Tibial artery (tissue), 4 donors: ENCODE results near the gene PLA2G4A.

ENCODE experiments used
- DNase-seq, 2 donors: peaks; one replicate each; pipeline ENCODE4 v3.0.0-alpha.2; 2019
- H3K27ac ChIP-seq, 2 donors: fragments of 200-600 bp; sonication (generic) in 1 of 2; 1 replicate in 1 of 2; 2 replicates in 1 of 2; pipeline ENCODE4 v1.5.1; 2018 to 2019; ENCODE audit warnings: mild to moderate bottlenecking in 1 of 2
- H3K27me3 ChIP-seq, 2 donors: fragments of 200-600 bp; sonication (generic) in 1 of 2; one replicate each; pipeline versions ENCODE4 v1.5.1 to v1.6.0; 2016 to 2019
- H3K36me3 ChIP-seq, 3 donors: fragments of 200-600 bp; sonication (generic) in 2 of 3; one replicate each; pipeline ENCODE4 v1.5.1; 2016 to 2019; ENCODE audit warnings: mild to moderate bottlenecking in 2 of 3
- H3K4me1 ChIP-seq, 4 donors: fragments of 200-600 bp; sonication (generic) in 2 of 4; 1 replicate in 3 of 4; 2 replicates in 1 of 4; pipeline ENCODE4 v1.5.1; 2016 to 2019
- H3K4me3 ChIP-seq, 2 donors: fragments of 200-600 bp; sonication (generic) in 1 of 2; 1 replicate in 1 of 2; 2 replicates in 1 of 2; pipeline ENCODE4 v1.5.1; 2018 to 2019; ENCODE audit warnings: mild to moderate bottlenecking in 2 of 2
- H3K9me3 ChIP-seq, 3 donors: fragments of 200-600 bp; sonication (generic) in 1 of 3; one replicate each; pipeline ENCODE4 v1.5.1; 2016 to 2019
- CTCF ChIP-seq, 2 experiments: fragments of 200-600 bp in 1 of 2; fragments of 450-650 bp in 1 of 2; IDR thresholded peaks; one replicate each; pipeline ENCODE4 v1.5.1; 2017 to 2019; ENCODE audit warnings: antibody characterized with exemption in 2 of 2, mild to moderate bottlenecking in 1 of 2, moderate library complexity in 1 of 2
- intact Hi-C: fragments of 100-400 bp; cut with DNase I; formaldehyde crosslinking; loops from one replicate; pipeline ENCODE4 v1.15.0; 2023; ENCODE audit warnings: low total_unique reads

The PLA2G4A gene

GRCh38 chr1:187006896-187007295 lies 178.1 kb downstream of the PLA2G4A start:
- Histone ChIP-seq H3K9me3 (peaks cover 0 to 5% (median 0%) of the 10 kb centered on the region in 3 donors), H3K27me3 (no peaks in the 10 kb centered on the region), H3K4me3 (no peak overlapping the region), H3K4me1 (no peaks in the 10 kb centered on the region), H3K36me3 (no peaks in the 10 kb centered on the region), H3K27ac (no peak overlapping the region)
- no peak for DNase-seq
- no peak for TF ChIP-seq CTCF (IDR thresholded peaks at IDR 0.05)
- intact Hi-C loops = no loop called here

GRCh38 chr1:187009320-187009719 lies 180.6 kb downstream of the PLA2G4A start:
- no peak for TF ChIP-seq CTCF (IDR thresholded peaks at IDR 0.05)
- H3K4me1 ChIP-seq = no peaks in the 10 kb centered on the region
- no peaks in the 10 kb centered on the region for H3K36me3 ChIP-seq
- intact Hi-C loops = no loop called here
- H3K27me3 ChIP-seq = no peaks in the 10 kb centered on the region
- peaks cover 0 to 5% (median 0%) of the 10 kb centered on the region in 3 donors for H3K9me3 ChIP-seq
- no peak for DNase-seq
- H3K4me3 ChIP-seq = no peak overlapping the region
- H3K27ac ChIP-seq = no peak overlapping the region

- H3K9me3 ChIP-seq = peaks cover 0 to 5% (median 0%) of the 10 kb centered on the region in 3 donors
- no peak for DNase-seq
- H3K27me3 ChIP-seq = no peaks in the 10 kb centered on the region
- H3K27ac ChIP-seq = no peak overlapping the region
- no peaks in the 10 kb centered on the region for H3K4me1 ChIP-seq
- no peaks in the 10 kb centered on the region for H3K36me3 ChIP-seq
- intact Hi-C loops = no loop called here
- H3K4me3 ChIP-seq = no peak overlapping the region
- TF ChIP-seq CTCF (IDR thresholded peaks at IDR 0.05) = no peak
Observed at GRCh38 chr1:187010571-187011309, 182.0 kb downstream of the PLA2G4A start.

- TF ChIP-seq CTCF (IDR thresholded peaks at IDR 0.05) = no peak
- no peak overlapping the region for H3K4me3 ChIP-seq
Observed at GRCh38 chr1:187013582-187014200, 184.9 kb downstream of the PLA2G4A start.

GRCh38 chr1:187018291-187018690 lies 189.5 kb downstream of the PLA2G4A start:
- no peak for TF ChIP-seq CTCF (IDR thresholded peaks at IDR 0.05)
- no peaks in the 10 kb centered on the region for H3K9me3 ChIP-seq
- H3K36me3 ChIP-seq = no peaks in the 10 kb centered on the region
- no peak overlapping the region for H3K4me3 ChIP-seq
- H3K4me1 ChIP-seq = no peaks in the 10 kb centered on the region
- no peaks in the 10 kb centered on the region for H3K27me3 ChIP-seq
- no peak overlapping the region for H3K27ac ChIP-seq
- DNase-seq = no peak
- intact Hi-C loops = no loop called here

More at GRCh38 chr1:187013582-187014200, 184.9 kb downstream of the PLA2G4A start:
- Histone ChIP-seq H3K9me3 (peaks cover 0 to 1% (median 0%) of the 10 kb centered on the region in 3 donors), H3K27ac (no peak overlapping the region), H3K36me3 (no peaks in the 10 kb centered on the region), H3K27me3 (no peaks in the 10 kb centered on the region), H3K4me1 (no peaks in the 10 kb centered on the region)
- intact Hi-C loops = no loop called here
- DNase-seq = no peak
